B cell (primary cell): ENCODE results near the gene TADA2A. TPM values are rescaled to one million over a fixed set of nuclear protein-coding genes. Genes with fewer than 3 reads are reported as not detected.

Experiments
- ATAC-seq: fragments of 200-7000 bp; cut with Tn5 transposase; one replicate; pipeline ENCODE4 v1.10.0; 2021; ENCODE audit warnings: low read depth, mild to moderate bottlenecking, moderate number of reproducible peaks, moderate library complexity
- CTCF ChIA-PET: fragments of 350-600 bp; sonication (Branson Sonifier 250); formaldehyde crosslinking; loops from one replicate; lab custom pipeline; 2021; ENCODE audit warnings: antibody characterized with exemption, inconsistent platforms; lab: Charles Lee
- POLR2A ChIA-PET: fragments of 350-600 bp; sonication (Branson Sonifier 250); formaldehyde crosslinking; loops from one replicate; lab custom pipeline; 2021; ENCODE audit warnings: antibody characterized with exemption; lab: Charles Lee
- DNase-seq: peaks from one replicate; pipeline ENCODE4 v3.0.0; 2013
- H2AFZ ChIP-seq: 2 replicates; pipeline ENCODE4 v1.6.1; 2012; ENCODE audit warnings: mild to moderate bottlenecking, low read depth, low read length; ENCODE audit not compliant: insufficient read depth, poor library complexity, severe bottlenecking
- H3K27ac ChIP-seq, 2 donors: 1 replicate in 1 of 2; 2 replicates in 1 of 2; pipeline ENCODE4 v1.5.1; 2012 to 2013; ENCODE audit warnings: low read length in 2 of 2, mild to moderate bottlenecking in 2 of 2, moderate library complexity in 1 of 2
- H3K27me3 ChIP-seq, 4 experiments: fragments of 200-600 bp in 1 of 4; sonication (generic) in 1 of 4; replicated peaks in 1 of 4; 1 replicate in 2 of 4; 2 replicates in 2 of 4; pipeline versions ENCODE4 v1.6.1 to v1.7.0; 2013 to 2016; ENCODE audit warnings: low read length in 3 of 4, mild to moderate bottlenecking in 2 of 4, mixed read lengths in 1 of 4, moderate library complexity in 1 of 4; ENCODE audit not compliant: insufficient read depth in 4 of 4, control insufficient read depth in 3 of 4; ENCODE audit errors: control extremely low read depth in 1 of 4
- H3K36me3 ChIP-seq, 2 experiments: replicated peaks in 1 of 2; 1 replicate in 1 of 2; 2 replicates in 1 of 2; pipeline versions ENCODE4 v1.6.1 to v1.7.1; 2013; ENCODE audit warnings: low read length in 1 of 2; ENCODE audit not compliant: insufficient read depth in 2 of 2, control insufficient read depth in 1 of 2; ENCODE audit errors: control extremely low read depth in 1 of 2, extremely low read depth in 1 of 2
- H3K4me1 ChIP-seq, 2 donors: fragments of 200-600 bp in 1 of 2; sonication (generic) in 1 of 2; 1 replicate in 1 of 2; 2 replicates in 1 of 2; pipeline versions ENCODE4 v1.5.1 to v1.6.1; 2013 to 2017; ENCODE audit warnings: low read length in 2 of 2; ENCODE audit not compliant: control insufficient read depth in 2 of 2, insufficient read depth in 2 of 2
- H3K4me2 ChIP-seq: replicated peaks from 2 replicates; pipeline ENCODE3; 2012; ENCODE audit warnings: mild to moderate bottlenecking, low read depth, low read length; ENCODE audit not compliant: poor library complexity, severe bottlenecking
- H3K4me3 ChIP-seq, 5 experiments: fragments of 200-600 bp in 1 of 5; sonication (generic) in 1 of 5; 1 replicate in 3 of 5; 2 replicates in 2 of 5; pipeline versions ENCODE4 v1.5.1 to v1.7.0; 2011 to 2016; ENCODE audit warnings: low read length in 4 of 5, mild to moderate bottlenecking in 4 of 5, low read depth in 2 of 5, control low read depth in 1 of 5, moderate library complexity in 1 of 5; ENCODE audit not compliant: insufficient read depth in 1 of 5; ENCODE audit errors: control extremely low read depth in 1 of 5, extremely low read depth in 1 of 5
- H3K79me2 ChIP-seq: fragments of 200-600 bp; sonication (generic); one replicate; pipeline ENCODE4 v1.6.0; 2016; ENCODE audit warnings: low read length; ENCODE audit not compliant: control insufficient read depth, insufficient read depth
- H3K9ac ChIP-seq: fragments of 200-600 bp; sonication (generic); 2 replicates; pipeline ENCODE4 v1.6.1; 2017; ENCODE audit warnings: mild to moderate bottlenecking, low read length, moderate library complexity
- H3K9me3 ChIP-seq, 3 donors: one replicate each; pipeline versions ENCODE4 v1.6.1 to v1.7.1; 2013; ENCODE audit warnings: low read length in 2 of 3; ENCODE audit not compliant: control insufficient read depth in 2 of 3, insufficient read depth in 1 of 3; ENCODE audit errors: control extremely low read depth in 1 of 3
- H4K20me1 ChIP-seq: 2 replicates; pipeline ENCODE4 v1.6.0; 2012; ENCODE audit warnings: mild to moderate bottlenecking, low read length; ENCODE audit not compliant: insufficient read depth, control insufficient read depth, poor library complexity, severe bottlenecking
- H3K27ac Mint-ChIP-seq: one replicate; pipeline ENCODE4 v1.8.0; 2021; ENCODE audit warnings: mixed read lengths
- H3K27me3 Mint-ChIP-seq: one replicate; pipeline ENCODE4 v1.8.0; 2021; ENCODE audit warnings: mixed read lengths
- H3K4me1 Mint-ChIP-seq: one replicate; pipeline ENCODE4 v1.8.0; 2021; ENCODE audit warnings: mixed read lengths
- H3K4me3 Mint-ChIP-seq: one replicate; pipeline ENCODE4 v1.8.0; 2021; ENCODE audit warnings: mixed read lengths
- H3K9me3 Mint-ChIP-seq: one replicate; pipeline ENCODE4 v1.8.0; 2022; ENCODE audit warnings: mixed read lengths; ENCODE audit not compliant: insufficient read depth
- EZH2 ChIP-seq: IDR thresholded peaks from 2 replicates; pipeline ENCODE4 v1.6.1; 2012; ENCODE audit warnings: borderline replicate concordance, low read depth, mild to moderate bottlenecking, moderate library complexity, low read length; ENCODE audit not compliant: insufficient read depth, poor library complexity, severe bottlenecking
- WGBS: methylation state at CpG from one replicate; pipeline ENCODE4 v1.1.5; 2013; ENCODE audit warnings: missing lambda C conversion rate; ENCODE audit not compliant: insufficient coverage; 5-methylcytosine and 5-hydroxymethylcytosine counted together
- intact Hi-C: fragments of 100-400 bp; cut with micrococcal nuclease; formaldehyde crosslinking; loops from one replicate; pipeline ENCODE4 v1.10.0; 2022
- polyA plus RNA-seq: library from polyadenylated mRNA; depleted of rRNA; stranded (reverse); fragments of >200 nt; gene quantifications from 2 replicates; pipeline ENCODE4 v1.2.3, GENCODE V29; 2012
- total RNA-seq, 2 donors: library from RNA; stranded (reverse); fragments of 120-200 nt in 1 of 2; gene quantifications; 1 replicate in 1 of 2; 2 replicates in 1 of 2; pipeline versions ENCODE4 v1.2.3 to v1.2.4, GENCODE V29; 2013 to 2022
- TF ChIP-seq, protein P1 (sequence below): fragments of 200-600 bp; IDR thresholded peaks from one replicate; pipeline ENCODE4 v1.8.0; 2022; ENCODE audit warnings: antibody characterized with exemption, mild to moderate bottlenecking

The TADA2A gene
- total and polyA plus RNA-seq, 2 donors (not counting 1 experiment from before 2014, with no cell fraction given): 10.9 to 43.3 TPM

DNA sequence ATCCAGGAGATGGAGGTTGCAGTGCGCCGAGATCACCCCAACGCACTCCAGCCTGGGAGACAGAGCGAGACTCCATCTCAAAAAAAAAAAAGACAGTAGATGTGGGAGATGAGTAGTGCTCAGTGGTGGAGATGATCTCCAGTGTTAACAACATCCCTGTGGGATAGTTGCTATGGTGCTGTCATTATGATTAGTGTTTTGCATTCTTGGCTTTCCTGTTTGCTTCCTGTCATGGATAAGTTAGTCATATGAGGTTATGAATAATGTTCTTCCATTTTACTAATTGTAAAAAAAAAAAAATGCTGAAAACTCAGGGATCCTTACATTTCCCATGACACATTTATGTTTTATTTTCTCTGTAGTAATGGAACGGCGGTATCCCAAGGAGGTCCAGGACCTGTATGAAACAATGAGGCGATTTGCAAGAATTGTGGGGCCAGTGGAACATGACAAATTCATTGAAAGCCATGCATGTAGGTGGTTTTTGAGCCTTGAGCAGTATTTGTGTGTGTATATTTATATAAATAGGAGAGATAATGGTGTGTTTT is 58.5 kb downstream of the TADA2A start:
- no peak for DNase-seq
- H3K4me3 ChIP-seq: no peak overlapping the region
- no peaks in the 10 kb centered on the region for H3K9me3 ChIP-seq
- no peak overlapping the region for H3K27ac ChIP-seq
- 95% methylated on average over 4 of the region's 7 CpGs for WGBS
- no peak for ATAC-seq
- no peak overlapping the region for H3K27ac Mint-ChIP-seq
- no peak overlapping the region for H3K4me2 ChIP-seq
- no peak overlapping the region for H3K9ac ChIP-seq
- H3K9me3 Mint-ChIP-seq: no peaks in the 10 kb centered on the region
- intact Hi-C loops: no loop called here
- ChIA-PET CTCF (no interaction called here), POLR2A (no interaction called here)
- H3K4me1 Mint-ChIP-seq: no peaks in the 10 kb centered on the region
- H3K27me3 Mint-ChIP-seq: no peaks in the 10 kb centered on the region
- H3K4me3 Mint-ChIP-seq: no peak overlapping the region
- no peaks in the 10 kb centered on the region for H3K27me3 ChIP-seq
- H2AFZ ChIP-seq: no peak overlapping the region
- no peaks in the 10 kb centered on the region for H3K4me1 ChIP-seq
- no peaks in the 10 kb centered on the region for H3K79me2 ChIP-seq
- H3K36me3 ChIP-seq: peaks cover 10 to 31% of the 10 kb centered on the region in 2 experiments
- H4K20me1 ChIP-seq: no peaks in the 10 kb centered on the region
- no peak for TF ChIP-seq EZH2
- TF ChIP-seq, protein P1, sequence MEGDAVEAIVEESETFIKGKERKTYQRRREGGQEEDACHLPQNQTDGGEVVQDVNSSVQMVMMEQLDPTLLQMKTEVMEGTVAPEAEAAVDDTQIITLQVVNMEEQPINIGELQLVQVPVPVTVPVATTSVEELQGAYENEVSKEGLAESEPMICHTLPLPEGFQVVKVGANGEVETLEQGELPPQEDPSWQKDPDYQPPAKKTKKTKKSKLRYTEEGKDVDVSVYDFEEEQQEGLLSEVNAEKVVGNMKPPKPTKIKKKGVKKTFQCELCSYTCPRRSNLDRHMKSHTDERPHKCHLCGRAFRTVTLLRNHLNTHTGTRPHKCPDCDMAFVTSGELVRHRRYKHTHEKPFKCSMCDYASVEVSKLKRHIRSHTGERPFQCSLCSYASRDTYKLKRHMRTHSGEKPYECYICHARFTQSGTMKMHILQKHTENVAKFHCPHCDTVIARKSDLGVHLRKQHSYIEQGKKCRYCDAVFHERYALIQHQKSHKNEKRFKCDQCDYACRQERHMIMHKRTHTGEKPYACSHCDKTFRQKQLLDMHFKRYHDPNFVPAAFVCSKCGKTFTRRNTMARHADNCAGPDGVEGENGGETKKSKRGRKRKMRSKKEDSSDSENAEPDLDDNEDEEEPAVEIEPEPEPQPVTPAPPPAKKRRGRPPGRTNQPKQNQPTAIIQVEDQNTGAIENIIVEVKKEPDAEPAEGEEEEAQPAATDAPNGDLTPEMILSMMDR: no peak

DNA sequence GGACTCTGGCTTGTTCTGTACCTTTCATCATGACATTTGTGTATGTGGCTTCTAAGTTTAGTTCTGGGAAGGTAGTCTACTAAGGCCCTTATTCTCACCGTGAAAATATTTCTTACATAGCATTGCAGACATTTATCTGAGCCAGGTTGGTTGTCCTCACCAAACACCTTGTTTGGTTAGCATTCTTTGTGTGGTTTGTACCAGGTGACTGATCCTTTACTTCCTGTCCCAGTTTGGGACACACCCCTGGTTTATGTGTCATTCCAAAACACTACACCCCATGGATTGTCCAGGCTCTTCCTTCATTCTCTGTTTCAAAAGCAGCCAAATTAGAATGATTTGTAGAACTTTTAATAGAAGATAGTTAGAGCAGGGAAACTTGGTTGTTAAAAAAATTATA is 59.8 kb downstream of the TADA2A start:
- H3K27me3 ChIP-seq: no peaks in the 10 kb centered on the region
- H3K4me1 ChIP-seq: no peaks in the 10 kb centered on the region
- intact Hi-C loops: no loop called here
- no peak overlapping the region for H3K4me3 Mint-ChIP-seq
- no peaks in the 10 kb centered on the region for H3K27me3 Mint-ChIP-seq
- no peak overlapping the region for H3K27ac ChIP-seq
- H3K4me3 ChIP-seq: no peak overlapping the region
- no peak for DNase-seq
- H2AFZ ChIP-seq: no peak overlapping the region
- H3K9me3 ChIP-seq: no peaks in the 10 kb centered on the region
- CTCF ChIA-PET: no interaction called here
- H3K9me3 Mint-ChIP-seq: no peaks in the 10 kb centered on the region
- H3K9ac ChIP-seq: no peak overlapping the region
- H4K20me1 ChIP-seq: no peaks in the 10 kb centered on the region
- H3K36me3 ChIP-seq: peaks cover 10 to 39% of the 10 kb centered on the region in 2 experiments
- TF ChIP-seq EZH2: no peak
- TF ChIP-seq, protein P1: no peak
- H3K4me1 Mint-ChIP-seq: no peaks in the 10 kb centered on the region
- H3K79me2 ChIP-seq: no peaks in the 10 kb centered on the region
- POLR2A ChIA-PET: no interaction called here
- no peak overlapping the region for H3K27ac Mint-ChIP-seq
- no peak overlapping the region for H3K4me2 ChIP-seq
- WGBS: no CpG with 5 or more reads among the region's 1 CpG
- no peak for ATAC-seq
